Neural cell (in vitro differentiated cells): ENCODE data around the gene ARNT2. TPM values are rescaled to one million over a fixed set of nuclear protein-coding genes. Genes with fewer than 3 reads are reported as not detected.

Experiments used
- H2AFZ ChIP-seq: fragments of 200-600, 300-800 bp; sonication (generic), shearing (Covaris generic); 2 replicates; pipeline ENCODE4 v1.6.0; 2014; ENCODE audit warnings: low read depth, mild to moderate bottlenecking, antibody characterized with exemption, low read length, moderate library complexity
- H3F3A ChIP-seq: fragments of 200-600 bp; shearing (Covaris generic); 2 replicates; pipeline ENCODE4 v1.6.1; 2016; ENCODE audit warnings: mild to moderate bottlenecking, moderate library complexity, mixed read lengths, antibody characterized with exemption, low read length; ENCODE audit not compliant: insufficient read depth, poor library complexity, severe bottlenecking
- H3K27ac ChIP-seq: fragments of 200-600, 300-800 bp; sonication (generic), shearing (Covaris generic); 2 replicates; pipeline ENCODE4 v1.5.1; 2014; ENCODE audit warnings: mild to moderate bottlenecking, low read length, moderate library complexity
- H3K27me3 ChIP-seq: fragments of 300-800, 200-600 bp; sonication (generic), shearing (Covaris generic); 2 replicates; pipeline ENCODE4 v1.6.0; 2014; ENCODE audit warnings: mild to moderate bottlenecking, low read depth, low read length, moderate library complexity; ENCODE audit not compliant: insufficient read depth
- H3K36me3 ChIP-seq: fragments of 300-800, 200-600 bp; sonication (generic), shearing (Covaris generic); 2 replicates; pipeline ENCODE4 v1.5.1; 2014; ENCODE audit warnings: mild to moderate bottlenecking, antibody characterized with exemption, low read length, moderate library complexity; ENCODE audit not compliant: insufficient read depth
- H3K4me2 ChIP-seq: fragments of 300-800, 200-600 bp; sonication (generic), shearing (Covaris generic); 2 replicates; pipeline ENCODE4 v1.6.0; 2014; ENCODE audit warnings: mild to moderate bottlenecking, low read length
- H3K4me3 ChIP-seq: fragments of 300-800, 200-600 bp; sonication (generic), shearing (Covaris generic); 2 replicates; pipeline ENCODE4 v1.5.1; 2014; ENCODE audit warnings: mild to moderate bottlenecking, low read length, moderate library complexity
- H3K79me2 ChIP-seq: fragments of 200-600 bp; shearing (Covaris generic); replicated peaks from 2 replicates; pipeline ENCODE4 v1.6.0; 2014; ENCODE audit warnings: mild to moderate bottlenecking, low read length, moderate library complexity; ENCODE audit not compliant: insufficient read depth
- H3K9ac ChIP-seq: fragments of 300-800, 200-600 bp; sonication (generic), shearing (Covaris generic); 2 replicates; pipeline ENCODE4 v1.6.1; 2016; ENCODE audit warnings: mild to moderate bottlenecking, low read length, mixed read lengths
- H3K9me2 ChIP-seq: fragments of 200-600 bp; shearing (Covaris generic); 2 replicates; pipeline ENCODE4 v1.6.1; 2016; ENCODE audit warnings: mild to moderate bottlenecking, low read length, mixed read lengths; ENCODE audit not compliant: insufficient read depth
- H3K9me3 ChIP-seq: fragments of 200-600, 300-800 bp; sonication (generic), shearing (Covaris generic); 2 replicates; pipeline ENCODE4 v1.6.1; 2016; ENCODE audit warnings: mild to moderate bottlenecking, mixed run types, low read length, moderate library complexity, mixed read lengths
- H4K20me1 ChIP-seq: fragments of 200-600 bp; shearing (Covaris generic); 2 replicates; pipeline ENCODE4 v1.6.1; 2016; ENCODE audit warnings: mild to moderate bottlenecking, mixed run types; ENCODE audit not compliant: insufficient read depth
- CTCF ChIP-seq: fragments of 450-650 bp; IDR thresholded peaks from 2 replicates; pipeline ENCODE4 v1.5.1; 2014; ENCODE audit warnings: antibody characterized with exemption, mild to moderate bottlenecking, moderate library complexity; ENCODE audit not compliant: poor library complexity, severe bottlenecking
- EP300 ChIP-seq: fragments of 450-650 bp; conservative IDR thresholded peaks from 2 replicates; pipeline ENCODE4 v1.6.1; 2014; ENCODE audit warnings: antibody characterized with exemption, mild to moderate bottlenecking, moderate library complexity; ENCODE audit not compliant: poor library complexity, severe bottlenecking
- EZH2 ChIP-seq: fragments of 200-600, 300-800 bp; shearing (Covaris generic), sonication (generic); IDR thresholded peaks from 2 replicates; pipeline ENCODE4 v1.6.1; 2014; ENCODE audit warnings: antibody characterized with exemption, low read length, borderline replicate concordance, mild to moderate bottlenecking; ENCODE audit not compliant: insufficient read depth, poor library complexity, severe bottlenecking
- MXI1 ChIP-seq: fragments of 450-650 bp; conservative IDR thresholded peaks from 2 replicates; pipeline ENCODE4 v1.6.1; 2014; ENCODE audit warnings: antibody characterized with exemption, mild to moderate bottlenecking; ENCODE audit not compliant: poor library complexity, severe bottlenecking
- POLR2AphosphoS5 ChIP-seq: IDR thresholded peaks from 2 replicates; pipeline ENCODE4 v1.6.1; 2012
- RAD21 ChIP-seq: fragments of 450-650 bp; conservative IDR thresholded peaks from 2 replicates; pipeline ENCODE4 v1.6.1; 2014; ENCODE audit warnings: antibody characterized with exemption, mild to moderate bottlenecking, moderate library complexity
- REST ChIP-seq: IDR thresholded peaks from 2 replicates; pipeline ENCODE4 v1.6.1; 2012; ENCODE audit warnings: borderline replicate concordance
- SMC3 ChIP-seq: fragments of 450-650 bp; conservative IDR thresholded peaks from 2 replicates; pipeline ENCODE4 v1.6.1; 2014; ENCODE audit warnings: antibody characterized with exemption, mild to moderate bottlenecking, moderate library complexity; ENCODE audit not compliant: poor library complexity
- TAF1 ChIP-seq: IDR thresholded peaks from 2 replicates; pipeline ENCODE4 v1.6.1; 2012; ENCODE audit warnings: low read depth
- polyA plus RNA-seq: library from polyadenylated mRNA; depleted of rRNA; stranded (reverse); fragments of >200 nt; gene quantifications from 2 replicates; pipeline ENCODE4 v1.2.3, GENCODE V29; 2014

The ARNT2 gene
- polyA plus RNA-seq, 1 donor from 2014 or later = 41.2 TPM

GRCh38 chr15:80456517-80457492, 52.6 kb downstream of the ARNT2 start (continued):
- no peak for TF ChIP-seq POLR2AphosphoS5
- TF ChIP-seq MXI1 = no peak

- Histone ChIP-seq H3K9ac (no peak overlapping the region), H3K27ac (no peak overlapping the region), H3F3A (no peaks in the 10 kb centered on the region), H3K36me3 (peaks cover 3% of the 10 kb centered on the region), H3K4me3 (no peak overlapping the region), H3K27me3 (no peaks in the 10 kb centered on the region), H4K20me1 (no peaks in the 10 kb centered on the region), H3K4me2 (no peak overlapping the region), H3K9me2 (no peaks in the 10 kb centered on the region), H2AFZ (no peak overlapping the region), H3K79me2 (peaks cover 4% of the 10 kb centered on the region), H3K9me3 (no peaks in the 10 kb centered on the region)
- TF ChIP-seq RAD21 (no peak), SMC3 (no peak), REST (no peak), CTCF (no peak), EP300 (no peak), EZH2 (no peak), TAF1 (no peak), MXI1 (no peak), POLR2AphosphoS5 (no peak)
These were observed 53.7 kb downstream of the ARNT2 start for GRCh38 chr15:80457896-80458295.

GRCh38 chr15:80458580-80458979, 54.4 kb downstream of the ARNT2 start:
- TF ChIP-seq REST = no peak
- TF ChIP-seq MXI1 = no peak
- TF ChIP-seq RAD21 = no peak
- TF ChIP-seq POLR2AphosphoS5 = no peak
- Histone ChIP-seq H3F3A (no peaks in the 10 kb centered on the region), H3K9me2 (no peaks in the 10 kb centered on the region), H3K36me3 (peaks cover 3% of the 10 kb centered on the region), H3K4me2 (no peak overlapping the region), H4K20me1 (no peaks in the 10 kb centered on the region), H3K9ac (no peak overlapping the region), H2AFZ (no peak overlapping the region), H3K27me3 (no peaks in the 10 kb centered on the region), H3K27ac (no peak overlapping the region), H3K4me3 (no peak overlapping the region), H3K9me3 (no peaks in the 10 kb centered on the region), H3K79me2 (peaks cover 4% of the 10 kb centered on the region)
